Loucy (cell line): Measurements from ENCODE around the gene SULT2B1.

Experiments
- H2AFZ ChIP-seq: fragments of 200-600 bp; sonication (generic); 2 replicates; pipeline ENCODE4 v1.6.0; 2016; ENCODE audit warnings: antibody characterized with exemption, mild to moderate bottlenecking, low read length, moderate library complexity
- H3F3A ChIP-seq: fragments of 200-600 bp; 2 replicates; pipeline ENCODE4 v1.6.0; 2016; ENCODE audit warnings: antibody characterized with exemption, low read depth, mild to moderate bottlenecking
- H3K27me3 ChIP-seq: fragments of 200-600 bp; sonication (generic); 2 replicates; pipeline ENCODE4 v1.6.1; 2014; ENCODE audit warnings: low read length, mild to moderate bottlenecking; ENCODE audit not compliant: insufficient read depth, poor library complexity, severe bottlenecking
- H3K36me3 ChIP-seq: fragments of 200-600 bp; sonication (generic); 2 replicates; pipeline ENCODE4 v1.6.1; 2016; ENCODE audit warnings: low read length; ENCODE audit not compliant: insufficient read depth
- H3K4me1 ChIP-seq: fragments of 200-600 bp; sonication (generic); 2 replicates; pipeline ENCODE4 v1.5.1; 2014; ENCODE audit warnings: low read length, mild to moderate bottlenecking; ENCODE audit not compliant: insufficient read depth, poor library complexity, severe bottlenecking
- H3K4me2 ChIP-seq: fragments of 200-600 bp; sonication (generic); 2 replicates; pipeline ENCODE4 v1.6.0; 2014; ENCODE audit warnings: antibody characterized with exemption, low read length, low read depth, mild to moderate bottlenecking; ENCODE audit not compliant: poor library complexity, severe bottlenecking
- H3K4me3 ChIP-seq: fragments of 200-600 bp; sonication (generic); 2 replicates; pipeline ENCODE4 v1.5.1; 2014; ENCODE audit warnings: low read length, mild to moderate bottlenecking, mixed read lengths; ENCODE audit not compliant: poor library complexity, severe bottlenecking
- H3K79me2 ChIP-seq: fragments of 200-600 bp; sonication (generic); 2 replicates; pipeline ENCODE4 v1.6.1; 2014; ENCODE audit warnings: low read length; ENCODE audit not compliant: insufficient read depth
- H3K9ac ChIP-seq: fragments of 200-600 bp; sonication (generic); 2 replicates; pipeline ENCODE4 v1.6.0; 2014; ENCODE audit warnings: mild to moderate bottlenecking, low read depth, low read length, moderate library complexity; ENCODE audit not compliant: poor library complexity, severe bottlenecking
- H3K9me2 ChIP-seq: fragments of 200-600 bp; sonication (generic); replicated peaks from 2 replicates; pipeline ENCODE4 v1.6.1; 2016; ENCODE audit warnings: low read depth, low read length, mixed read lengths
- H3K9me3 ChIP-seq: fragments of 200-600 bp; sonication (generic); 2 replicates; pipeline ENCODE4 v1.6.1; 2014; ENCODE audit warnings: mild to moderate bottlenecking, antibody characterized with exemption, low read length, low read depth; ENCODE audit not compliant: insufficient read depth
- H4K20me1 ChIP-seq: fragments of 200-600 bp; sonication (generic); 2 replicates; pipeline ENCODE4 v1.6.0; 2014; ENCODE audit warnings: antibody characterized with exemption, low read length, mild to moderate bottlenecking; ENCODE audit not compliant: insufficient read depth, poor library complexity, severe bottlenecking
- CTCF ChIP-seq: fragments of 200-600 bp; sonication (generic); conservative IDR thresholded peaks from 2 replicates; pipeline ENCODE4 v1.5.1; 2014; ENCODE audit warnings: mild to moderate bottlenecking, antibody characterized with exemption, low read length
- EZH2phosphoT487 ChIP-seq: fragments of 200-600 bp; IDR thresholded peaks from 2 replicates; pipeline ENCODE4 v1.6.1; 2018; ENCODE audit warnings: antibody characterized with exemption, mild to moderate bottlenecking, moderate library complexity, borderline replicate concordance

Gene SULT2B1

GRCh38 chr19:48506138-48506733 lies 45.7 kb upstream of the SULT2B1 start:
- peaks cover 4% of the 10 kb centered on the region; the same call in 1 of the 2 replicates for H3F3A ChIP-seq
- no peaks in the 10 kb centered on the region for H3K36me3 ChIP-seq
- no peaks in the 10 kb centered on the region for H3K9me3 ChIP-seq
- H4K20me1 ChIP-seq, result no peaks in the 10 kb centered on the region
- H3K9me2 ChIP-seq, result no peaks in the 10 kb centered on the region
- H3K27me3 ChIP-seq, result no peaks in the 10 kb centered on the region
- peaks cover 7% of the 10 kb centered on the region for H3K4me1 ChIP-seq
- TF ChIP-seq EZH2phosphoT487, result no peak
- peak; percentile 62 for TF ChIP-seq CTCF
- H3K4me3 ChIP-seq, result no peak overlapping the region
- no peak overlapping the region for H2AFZ ChIP-seq
- no peak overlapping the region for H3K9ac ChIP-seq
- H3K4me2 ChIP-seq, result no peak overlapping the region
- H3K79me2 ChIP-seq, result no peaks in the 10 kb centered on the region

- Histone ChIP-seq H3K79me2 (no peaks in the 10 kb centered on the region), H4K20me1 (no peaks in the 10 kb centered on the region), H3K9me3 (no peaks in the 10 kb centered on the region), H2AFZ (no peak overlapping the region), H3K9me2 (no peaks in the 10 kb centered on the region), H3K4me2 (no peak overlapping the region), H3K27me3 (no peaks in the 10 kb centered on the region), H3K4me3 (no peak overlapping the region), H3K9ac (no peak overlapping the region), H3K4me1 (no peaks in the 10 kb centered on the region), H3F3A (no peaks in the 10 kb centered on the region), H3K36me3 (no peaks in the 10 kb centered on the region)
- TF ChIP-seq CTCF, result no peak
- TF ChIP-seq EZH2phosphoT487, result no peak
Observed at GRCh38 chr19:48507911-48508439, 44.0 kb upstream of the SULT2B1 start.

GRCh38 chr19:48508729-48509411 lies 43.1 kb upstream of the SULT2B1 start:
- Histone ChIP-seq H3K4me1 (no peaks in the 10 kb centered on the region), H4K20me1 (no peaks in the 10 kb centered on the region), H3K9ac (no peak overlapping the region), H3K4me3 (no peak overlapping the region), H3K9me2 (no peaks in the 10 kb centered on the region), H3K9me3 (no peaks in the 10 kb centered on the region), H3F3A (no peaks in the 10 kb centered on the region), H3K79me2 (no peaks in the 10 kb centered on the region), H3K27me3 (no peaks in the 10 kb centered on the region), H3K4me2 (no peak overlapping the region), H3K36me3 (no peaks in the 10 kb centered on the region), H2AFZ (no peak overlapping the region)
- no peak for TF ChIP-seq EZH2phosphoT487
- TF ChIP-seq CTCF, result no peak
